HG02840 (cell line): ENCODE results near the gene GUF1.
"Not testable (repeated sequence)": the region's sequence is repeated elsewhere in the genome, so short reads cannot be mapped to it uniquely, and the experiment has no call there.

Experiments
- ATAC-seq: cut with Tn5 transposase; IDR thresholded peaks from one replicate; pipeline ENCODE4 v1.9.1; 2021; ENCODE audit warnings: mild to moderate bottlenecking, moderate library complexity, moderate number of reproducible peaks; ENCODE audit not compliant: unreplicated experiment, low FRiP score

The GUF1 gene

GRCh38 chr4:44700427-44700826 is 22.2 kb downstream of the GUF1 start:
- ATAC-seq = no peak

- ATAC-seq = no peak
Measured at GRCh38 chr4:44701037-44701436, 22.8 kb downstream of the GUF1 start.

GRCh38 chr4:44704673-44705072 is 26.5 kb downstream of the GUF1 start:
- ATAC-seq = no peak

- ATAC-seq = no peak
Measured at GRCh38 chr4:44713125-44713524, 34.9 kb downstream of the GUF1 start.

- ATAC-seq = no peak
Measured at GRCh38 chr4:44716597-44716996, 38.4 kb downstream of the GUF1 start.

- no peak for ATAC-seq
Measured at GRCh38 chr4:44720371-44720770, 42.2 kb downstream of the GUF1 start.

GRCh38 chr4:44722001-44722400 is 43.8 kb downstream of the GUF1 start:
- ATAC-seq = no peak

- ATAC-seq = no peak
Measured at GRCh38 chr4:44725166-44725565, 46.9 kb downstream of the GUF1 start.

- ATAC-seq = peak; percentile 5
Measured at GRCh38 chr4:44725726-44726037, 47.5 kb downstream of the GUF1 start.

- ATAC-seq = peak; percentile 91
Measured at GRCh38 chr4:44726038-44726871, 48.0 kb downstream of the GUF1 start, which contains the start of gene GNPDA2. TSS of gene GNPDA2 (minus strand) at chr4:44726556. CDS start at chr4:44722207, 4,349 bp downstream.

- no peak for ATAC-seq
Measured at GRCh38 chr4:44727471-44727870, 49.3 kb downstream of the GUF1 start.

- not testable (repeated sequence) for ATAC-seq
Measured at GRCh38 chr4:44728694-44729093, 50.5 kb downstream of the GUF1 start.

GRCh38 chr4:44736900-44737299 is 58.7 kb downstream of the GUF1 start:
- no peak for ATAC-seq

- ATAC-seq = no peak
Measured at GRCh38 chr4:44738615-44739014, 60.4 kb downstream of the GUF1 start.

- no peak for ATAC-seq
Measured at GRCh38 chr4:44740201-44740600, 62.0 kb downstream of the GUF1 start.
